WTC11 (cell line): ENCODE data around the gene SAFB2. TPM values are rescaled to one million over a fixed set of nuclear protein-coding genes. Genes with fewer than 3 reads are reported as not detected.

Experiments used
- ATAC-seq: fragments of 200-7000 bp; cut with Tn5 transposase; 2 replicates; pipeline ENCODE4 v1.10.0; 2021; ENCODE audit warnings: mild to moderate bottlenecking, moderate library complexity
- CTCF ChIA-PET: fragments of 300-600 bp; sonication (Branson Sonifier 250); formaldehyde crosslinking; loops from one replicate; lab custom pipeline; 2021; ENCODE audit warnings: antibody characterized with exemption; lab: Charles Lee
- POLR2A ChIA-PET: fragments of 350-600 bp; sonication (Branson Sonifier 250); formaldehyde crosslinking; loops from one replicate; lab custom pipeline; 2021; ENCODE audit warnings: antibody characterized with exemption; lab: Charles Lee
- DNase-seq: peaks from one replicate; pipeline ENCODE4 v3.0.0; 2021; ENCODE audit warnings: low spot score
- H3K27ac Mint-ChIP-seq: 2 replicates; pipeline ENCODE4 v1.8.0; 2021; ENCODE audit warnings: mixed read lengths
- H3K27me3 Mint-ChIP-seq: 2 replicates; pipeline ENCODE4 v1.8.0; 2021; ENCODE audit warnings: low read depth, mild to moderate bottlenecking, moderate library complexity, mixed read lengths
- H3K36me3 Mint-ChIP-seq: 2 replicates; pipeline ENCODE4 v1.8.0; 2021; ENCODE audit warnings: mixed read lengths
- H3K4me1 Mint-ChIP-seq: 2 replicates; pipeline ENCODE4 v1.8.0; 2022; ENCODE audit warnings: mixed read lengths
- H3K4me3 Mint-ChIP-seq: 2 replicates; pipeline ENCODE4 v1.8.0; 2021; ENCODE audit warnings: mild to moderate bottlenecking, moderate library complexity, mixed read lengths
- H3K9me3 Mint-ChIP-seq: 2 replicates; pipeline ENCODE4 v1.8.0; 2021; ENCODE audit warnings: mixed read lengths
- AFF4 ChIP-seq: sonication (generic); formaldehyde crosslinking; IDR thresholded peaks from 2 replicates; pipeline ENCODE4 v1.8.1; 2023; ENCODE audit warnings: mild to moderate bottlenecking, missing genetic modification reagents, borderline replicate concordance
- ARID4B ChIP-seq: sonication (generic); formaldehyde crosslinking; IDR thresholded peaks from 2 replicates; pipeline ENCODE4 v1.8.0; 2023; ENCODE audit warnings: missing genetic modification reagents, mild to moderate bottlenecking, borderline replicate concordance
- ATF1 ChIP-seq: sonication (generic); formaldehyde crosslinking; IDR thresholded peaks from 2 replicates; pipeline ENCODE4 v1.8.1; 2023; ENCODE audit warnings: mild to moderate bottlenecking, moderate library complexity, missing genetic modification reagents
- FOXJ3 ChIP-seq: sonication (generic); formaldehyde crosslinking; IDR thresholded peaks from 2 replicates; pipeline ENCODE4 v1.9.0; 2021; ENCODE audit warnings: missing genetic modification reagents, mild to moderate bottlenecking, borderline replicate concordance
- FOXP1 ChIP-seq: sonication (generic); formaldehyde crosslinking; IDR thresholded peaks from 2 replicates; pipeline ENCODE4 v1.8.0; 2022; ENCODE audit warnings: missing genetic modification reagents, mild to moderate bottlenecking, moderate library complexity, borderline replicate concordance
- HMGA2 ChIP-seq: fragments of 250-450 bp; sonication (Bioruptor Pico); IDR thresholded peaks from 2 replicates; pipeline ENCODE4 v1.4.0; 2021; ENCODE audit warnings: mild to moderate bottlenecking, moderate library complexity
- JUN ChIP-seq: sonication (generic); formaldehyde crosslinking; IDR thresholded peaks from 2 replicates; pipeline ENCODE4 v1.8.0; 2023; ENCODE audit warnings: mild to moderate bottlenecking, missing genetic modification reagents
- MAX ChIP-seq: sonication (generic); formaldehyde crosslinking; IDR thresholded peaks from 2 replicates; pipeline ENCODE4 v1.8.0; 2022; ENCODE audit warnings: mild to moderate bottlenecking, missing genetic modification reagents
- MYBL2 ChIP-seq: sonication (generic); formaldehyde crosslinking; IDR thresholded peaks from 2 replicates; pipeline ENCODE4 v1.8.1; 2023; ENCODE audit warnings: mild to moderate bottlenecking, moderate library complexity, missing genetic modification reagents
- NFATC4 ChIP-seq: fragments of 250-450 bp; sonication (Bioruptor Pico); IDR thresholded peaks from 2 replicates; pipeline ENCODE4 v1.9.0; 2021; ENCODE audit warnings: mild to moderate bottlenecking
- NFE2L1 ChIP-seq: sonication (generic); formaldehyde crosslinking; IDR thresholded peaks from 2 replicates; pipeline ENCODE4 v1.8.1; 2023; ENCODE audit warnings: missing genetic modification reagents
- OVOL2 ChIP-seq: fragments of 250-450 bp; sonication (Bioruptor Pico); IDR thresholded peaks from 2 replicates; pipeline ENCODE4 v1.9.0; 2021; ENCODE audit warnings: mild to moderate bottlenecking, borderline replicate concordance
- SOX15 ChIP-seq: fragments of 250-450 bp; sonication (Bioruptor Pico); IDR thresholded peaks from 2 replicates; pipeline ENCODE4 v1.9.0; 2021; ENCODE audit warnings: mild to moderate bottlenecking
- TCF7 ChIP-seq: sonication (generic); formaldehyde crosslinking; IDR thresholded peaks from 2 replicates; pipeline ENCODE4 v1.8.0; 2022; ENCODE audit warnings: mild to moderate bottlenecking, low read depth, missing genetic modification reagents, moderate library complexity
- ZSCAN18 ChIP-seq: fragments of 250-450 bp; sonication (Bioruptor Pico); IDR thresholded peaks from 2 replicates; pipeline ENCODE4 v2.1.2; 2022; ENCODE audit warnings: mild to moderate bottlenecking, moderate library complexity
- total RNA-seq: library from RNA; stranded (reverse); gene quantifications from 3 replicates; pipeline ENCODE4 v1.2.3, GENCODE V29; 2021
- TF ChIP-seq, protein P1 (sequence below): sonication (generic); formaldehyde crosslinking; IDR thresholded peaks from 2 replicates; pipeline ENCODE4 v1.8.0; 2023; ENCODE audit warnings: mild to moderate bottlenecking, missing genetic modification reagents

Gene SAFB2
- total RNA-seq, 1 experiment from 2014 or later: 100 TPM

DNA sequence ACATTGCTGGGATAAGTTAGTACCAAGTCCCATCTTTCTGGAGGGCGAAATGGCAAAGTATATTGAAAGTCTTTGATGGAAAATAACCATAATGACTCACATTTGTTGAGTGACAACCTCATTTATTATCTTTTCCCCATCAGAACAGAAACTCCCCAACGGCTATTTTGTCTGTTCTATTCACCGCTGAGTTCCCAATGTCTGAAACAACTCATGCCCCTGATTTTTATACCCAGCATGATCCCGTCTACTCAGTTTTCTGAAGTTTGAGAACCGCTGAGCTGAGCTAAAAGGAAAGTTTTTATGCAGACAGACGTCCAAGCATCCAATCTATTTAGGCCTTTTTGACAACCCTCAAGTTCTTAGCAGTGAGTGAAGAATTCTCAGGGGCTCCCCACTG lies 47.0 kb downstream of the SAFB2 start:
- H3K36me3 Mint-ChIP-seq: no peaks in the 10 kb centered on the region
- H3K4me1 Mint-ChIP-seq: peaks cover 12% of the 10 kb centered on the region
- TF ChIP-seq TCF7 (CRISPR knock-in tag) (no peak), ARID4B (CRISPR knock-in tag) (no peak), MYBL2 (CRISPR knock-in tag) (no peak), FOXP1 (CRISPR knock-in tag) (no peak), HMGA2 (CRISPR knock-in tag) (no peak), NFE2L1 (no peak), ATF1 (CRISPR knock-in tag) (no peak), FOXJ3 (CRISPR knock-in tag) (no peak)
- TF ChIP-seq, all 79 proteins: peak for 0
- ATAC-seq (no peak), DNase-seq (no peak)
- Mint-ChIP-seq H3K4me3 (no peak overlapping the region), H3K27ac (no peak overlapping the region), H3K9me3 (peaks cover 13% of the 10 kb centered on the region; the same call in 1 of the 2 replicates), H3K27me3 (no peaks in the 10 kb centered on the region)
- CTCF ChIA-PET: no interaction called here
- POLR2A ChIA-PET: no interaction called here

DNA sequence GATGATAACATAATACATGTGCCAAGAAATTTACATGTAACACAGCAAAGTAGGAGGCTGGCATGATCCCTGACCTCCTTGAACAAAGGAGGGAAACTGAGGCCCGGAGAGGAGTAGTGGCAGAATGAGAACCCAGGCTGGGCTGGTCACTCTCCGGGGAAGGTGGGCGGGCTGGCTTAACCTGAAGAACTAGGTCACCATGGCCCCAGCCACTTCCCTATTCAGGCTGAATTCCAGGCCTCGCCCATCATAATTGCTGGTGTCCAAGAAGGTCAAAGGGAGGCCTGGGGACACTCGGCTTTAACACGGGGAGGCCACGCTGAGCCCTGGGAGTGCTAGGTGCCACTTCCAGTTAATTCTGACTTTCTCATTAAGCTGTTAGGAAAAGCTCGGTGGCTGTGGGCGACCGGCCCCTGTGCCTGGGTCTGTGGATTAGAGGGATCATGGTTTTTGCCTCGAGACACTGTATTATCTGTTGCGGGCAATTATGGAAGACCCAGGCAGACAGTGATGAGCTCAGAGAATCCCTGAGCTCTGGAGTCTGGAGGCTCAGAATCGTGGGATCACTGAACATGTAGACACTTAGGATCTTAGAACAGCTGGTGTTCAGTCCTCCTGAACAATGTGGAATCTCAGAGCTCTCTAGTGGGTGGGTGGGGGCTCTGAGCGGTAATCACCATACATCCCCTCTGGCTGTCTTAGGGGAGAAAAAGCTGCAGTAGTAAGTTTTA lies 49.9 kb downstream of the SAFB2 start:
- CTCF ChIA-PET: interaction anchor here (1.2 to 1.8 kb wide), 3 partner anchors 11 to 50 kb away, joined by 3 to 6 read pairs (median 6); no protein-coding TSS in a partner anchor
- Mint-ChIP-seq H3K27me3 (peaks cover 16% of the 10 kb centered on the region; the same call in 1 of the 2 replicates), H3K9me3 (peaks cover 13% of the 10 kb centered on the region; the same call in 1 of the 2 replicates), H3K36me3 (no peaks in the 10 kb centered on the region), H3K4me3 (no peak overlapping the region), H3K27ac (no peak overlapping the region), H3K4me1 (peaks cover 2% of the 10 kb centered on the region)
- DNase-seq (no peak), ATAC-seq (no peak)
- POLR2A ChIA-PET: no interaction called here
- TF ChIP-seq AFF4 (CRISPR knock-in tag): no peak
- TF ChIP-seq FOXP1 (CRISPR knock-in tag): no peak
- TF ChIP-seq NFATC4 (CRISPR knock-in tag): no peak
- no peak for TF ChIP-seq SOX15 (CRISPR knock-in tag)
- TF ChIP-seq, protein P1, sequence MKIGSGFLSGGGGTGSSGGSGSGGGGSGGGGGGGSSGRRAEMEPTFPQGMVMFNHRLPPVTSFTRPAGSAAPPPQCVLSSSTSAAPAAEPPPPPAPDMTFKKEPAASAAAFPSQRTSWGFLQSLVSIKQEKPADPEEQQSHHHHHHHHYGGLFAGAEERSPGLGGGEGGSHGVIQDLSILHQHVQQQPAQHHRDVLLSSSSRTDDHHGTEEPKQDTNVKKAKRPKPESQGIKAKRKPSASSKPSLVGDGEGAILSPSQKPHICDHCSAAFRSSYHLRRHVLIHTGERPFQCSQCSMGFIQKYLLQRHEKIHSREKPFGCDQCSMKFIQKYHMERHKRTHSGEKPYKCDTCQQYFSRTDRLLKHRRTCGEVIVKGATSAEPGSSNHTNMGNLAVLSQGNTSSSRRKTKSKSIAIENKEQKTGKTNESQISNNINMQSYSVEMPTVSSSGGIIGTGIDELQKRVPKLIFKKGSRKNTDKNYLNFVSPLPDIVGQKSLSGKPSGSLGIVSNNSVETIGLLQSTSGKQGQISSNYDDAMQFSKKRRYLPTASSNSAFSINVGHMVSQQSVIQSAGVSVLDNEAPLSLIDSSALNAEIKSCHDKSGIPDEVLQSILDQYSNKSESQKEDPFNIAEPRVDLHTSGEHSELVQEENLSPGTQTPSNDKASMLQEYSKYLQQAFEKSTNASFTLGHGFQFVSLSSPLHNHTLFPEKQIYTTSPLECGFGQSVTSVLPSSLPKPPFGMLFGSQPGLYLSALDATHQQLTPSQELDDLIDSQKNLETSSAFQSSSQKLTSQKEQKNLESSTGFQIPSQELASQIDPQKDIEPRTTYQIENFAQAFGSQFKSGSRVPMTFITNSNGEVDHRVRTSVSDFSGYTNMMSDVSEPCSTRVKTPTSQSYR (CRISPR knock-in tag): no peak
- TF ChIP-seq JUN (CRISPR knock-in tag): no peak
- TF ChIP-seq OVOL2 (CRISPR knock-in tag): no peak
- TF ChIP-seq ZSCAN18 (CRISPR knock-in tag): no peak
- TF ChIP-seq MAX: no peak
- no peak for TF ChIP-seq FOXJ3 (CRISPR knock-in tag)
- TF ChIP-seq, all 79 proteins: peak for 0
